Measurements from ENCODE around the gene RPL9. TPM values are rescaled to one million over a fixed set of nuclear protein-coding genes. Genes with fewer than 3 reads are reported as not detected.
"Not testable (repeated sequence)": the region's sequence is repeated elsewhere in the genome, so short reads cannot be mapped to it uniquely, and the experiment has no call there.

RPL9 gene
- total RNA-seq, 4 donors from 2014 or later = 2,923 to 4,543 (median 3,766) TPM

DNA sequence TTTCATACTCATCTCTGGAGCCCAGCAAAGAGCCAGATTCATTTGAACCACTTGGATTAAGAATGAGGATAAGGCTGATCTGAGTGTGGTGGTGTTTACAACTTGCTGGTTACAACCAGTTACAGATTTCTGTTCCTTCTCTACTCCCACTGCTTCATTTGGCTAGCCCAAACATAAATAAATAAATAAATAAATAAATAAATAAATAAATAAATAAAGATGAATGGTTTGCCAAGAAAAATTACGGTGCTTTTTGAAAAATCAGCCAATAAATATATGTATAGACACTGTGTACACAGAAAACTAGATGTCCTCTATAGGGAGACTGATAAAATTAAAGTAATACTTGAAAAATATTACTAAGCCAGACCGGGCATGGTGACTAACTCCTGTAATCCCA is 17.1 kb downstream of the RPL9 start:
- no peak for TF ChIP-seq CTCF (IDR thresholded peaks at IDR 0.05)
- no peak for DNase-seq (ENCODE audit: low spot score)
- ATAC-seq (ENCODE audit: low FRiP score) = no peak

- no peak for DNase-seq (ENCODE audit: low spot score)
- no peak for TF ChIP-seq CTCF (IDR thresholded peaks at IDR 0.05)
- ATAC-seq (ENCODE audit: low FRiP score) = peak; percentile 65
These were observed 22.8 kb downstream of the RPL9 start for GRCh38 chr4:39435659-39436563.

DNA sequence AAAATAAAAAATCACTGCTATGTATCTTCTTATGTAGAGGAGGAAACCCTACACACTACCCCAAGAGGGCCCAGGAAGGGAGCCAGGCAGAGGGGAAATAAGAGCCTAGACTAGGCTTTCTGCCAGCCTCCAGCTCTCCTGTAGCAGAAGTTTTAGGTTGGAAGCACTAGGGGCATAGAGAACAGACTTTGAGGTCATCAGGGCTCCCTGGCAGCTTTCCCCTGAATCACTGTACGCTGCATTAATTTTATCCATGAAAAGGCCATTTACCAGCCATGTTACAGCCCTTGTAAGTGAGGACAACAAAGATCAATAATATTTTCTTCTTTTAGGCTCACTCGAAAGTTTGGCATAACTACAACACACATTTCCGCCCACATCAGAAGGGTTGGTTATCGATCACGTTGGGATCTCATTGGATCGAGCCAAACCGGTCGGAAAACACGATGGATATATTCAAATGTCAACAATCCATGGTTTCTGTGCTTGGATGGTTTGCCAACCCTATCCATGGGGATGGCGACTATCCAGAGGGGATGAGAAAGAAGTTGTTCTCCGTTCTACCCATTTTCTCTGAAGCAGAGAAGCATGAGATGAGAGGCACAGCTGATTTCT is 24.7 kb downstream of the RPL9 start:
- ATAC-seq (ENCODE audit: low FRiP score) (no peak), DNase-seq (ENCODE audit: low spot score) (no peak)
- no peak for TF ChIP-seq CTCF (IDR thresholded peaks at IDR 0.05)

DNA sequence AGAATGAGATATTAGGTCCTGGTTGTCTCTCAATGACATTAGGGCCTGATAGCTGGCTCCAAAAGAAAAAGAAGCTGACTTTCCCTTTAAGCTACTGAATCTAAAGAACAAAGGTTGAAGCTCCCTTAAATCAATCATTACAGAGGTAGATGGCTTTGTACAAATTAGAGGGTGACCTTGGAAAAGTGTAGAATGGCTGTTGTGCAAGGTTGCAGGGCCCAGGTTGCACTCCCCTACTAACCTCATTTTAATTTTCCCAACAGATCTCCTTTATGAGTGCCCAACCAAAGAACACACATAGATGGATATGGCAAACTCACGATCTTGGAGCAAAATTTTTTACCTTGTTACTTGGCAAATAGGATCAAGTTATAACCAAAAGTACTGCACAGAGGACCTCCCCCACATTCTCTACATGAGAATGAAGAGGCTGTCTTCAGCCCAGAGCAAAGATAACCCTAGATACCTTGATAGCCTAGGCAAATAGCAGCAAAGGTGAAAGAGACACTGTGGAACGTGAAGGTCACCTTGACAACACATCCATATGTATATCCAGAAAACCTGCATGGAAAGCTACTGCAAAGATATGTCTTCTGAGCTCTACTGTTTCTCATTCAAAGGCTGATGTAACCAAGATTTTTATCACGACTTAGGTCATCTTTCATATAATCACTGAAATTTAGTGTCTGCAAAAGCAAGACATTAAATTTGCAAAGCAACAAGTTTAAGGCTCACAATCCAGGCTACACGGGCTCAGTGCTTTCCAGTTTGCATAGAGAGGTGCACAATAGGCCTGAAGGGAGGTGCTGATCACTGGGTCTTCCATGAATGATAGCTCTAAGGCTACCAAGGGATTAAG is 29.0 kb downstream of the RPL9 start:
- no peak for TF ChIP-seq CTCF (IDR thresholded peaks at IDR 0.05)
- no peak for DNase-seq (ENCODE audit: low spot score)
- no peak for ATAC-seq (ENCODE audit: low FRiP score)

GRCh38 chr4:39427520-39428114 is 31.1 kb downstream of the RPL9 start:
- no peak for TF ChIP-seq CTCF (IDR thresholded peaks at IDR 0.05)
- DNase-seq (ENCODE audit: low spot score) (no peak), ATAC-seq (ENCODE audit: low FRiP score) (no peak)

DNA sequence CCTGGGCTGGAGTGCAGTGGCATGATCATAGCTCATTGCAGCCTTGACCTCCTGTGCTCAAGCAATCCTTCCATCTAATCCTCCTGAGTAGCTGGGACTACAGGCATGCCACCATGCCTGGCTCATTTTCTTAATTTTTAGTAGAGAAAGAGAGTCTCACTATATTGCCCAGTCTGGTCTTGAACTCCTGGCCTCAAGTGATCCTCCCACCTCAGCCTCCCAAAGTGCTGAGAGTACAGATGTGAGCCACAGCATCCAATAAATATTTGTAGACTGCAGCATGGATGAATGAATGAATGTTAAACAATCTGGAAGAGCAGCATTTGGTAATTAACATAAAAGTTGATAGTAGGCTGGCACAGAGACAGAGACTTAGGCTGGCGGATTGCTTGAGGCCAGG is 32.0 kb downstream of the RPL9 start:
- DNase-seq (ENCODE audit: low spot score) (no peak), ATAC-seq (ENCODE audit: low FRiP score) (no peak)

GRCh38 chr4:39425297-39425696 is 33.4 kb downstream of the RPL9 start:
- not testable (repeated sequence) for ATAC-seq (ENCODE audit: low FRiP score); DNase-seq (ENCODE audit: low spot score)

More for the DNA sequence above, 32.0 kb downstream of the RPL9 start:
- no peak for TF ChIP-seq CTCF (IDR thresholded peaks at IDR 0.05)

Data from omental fat pad (tissue), 4 donors.